HepG2 (cell line): ENCODE measurements around the gene NDOR1. TPM values are rescaled to one million over a fixed set of nuclear protein-coding genes. Genes with fewer than 3 reads are reported as not detected.

ENCODE experiments used
- ARNT ChIP-seq: fragments of 450-650 bp; IDR thresholded peaks from 2 replicates; pipeline ENCODE4 v1.6.1; 2017
- CBX5 ChIP-seq: sonication (generic); formaldehyde crosslinking; IDR thresholded peaks from 2 replicates; pipeline ENCODE4 v1.4.0; 2020; ENCODE audit warnings: missing genetic modification reagents, borderline replicate concordance
- ELF1 ChIP-seq: sonication (generic); formaldehyde crosslinking; IDR thresholded peaks from 2 replicates; pipeline ENCODE4 v1.4.0; 2020; ENCODE audit warnings: missing genetic modification reagents
- ETV5 ChIP-seq: IDR thresholded peaks from 2 replicates; pipeline ENCODE4 v1.6.1; 2018; ENCODE audit warnings: missing biosample characterization, missing genetic modification reagents, inconsistent platforms, borderline replicate concordance
- FOXO1 ChIP-seq: sonication (generic); formaldehyde crosslinking; IDR thresholded peaks from 2 replicates; pipeline ENCODE4 v1.4.0; 2020; ENCODE audit warnings: missing genetic modification reagents
- JDP2 ChIP-seq: sonication (generic); formaldehyde crosslinking; IDR thresholded peaks from 2 replicates; pipeline ENCODE4 v1.8.1; 2022; ENCODE audit warnings: missing genetic modification reagents, borderline replicate concordance
- KAT2B ChIP-seq: fragments of 150-350 bp; IDR thresholded peaks from 2 replicates; pipeline ENCODE4 v1.6.1; 2014; ENCODE audit warnings: low read depth, low read length, borderline replicate concordance
- MEF2D ChIP-seq: sonication (generic); formaldehyde crosslinking; IDR thresholded peaks from 2 replicates; pipeline ENCODE4 v1.5.1; 2020; ENCODE audit warnings: mild to moderate bottlenecking, missing genetic modification reagents
- NCOA1 ChIP-seq: sonication (generic); formaldehyde crosslinking; IDR thresholded peaks from 2 replicates; pipeline ENCODE4 v1.9.0; 2021; ENCODE audit warnings: missing genetic modification reagents
- NFKB2 ChIP-seq: sonication (generic); formaldehyde crosslinking; IDR thresholded peaks from 2 replicates; pipeline ENCODE4 v1.4.0; 2020; ENCODE audit warnings: missing genetic modification reagents, borderline replicate concordance
- PBX3 ChIP-seq: sonication (generic); formaldehyde crosslinking; IDR thresholded peaks from 2 replicates; pipeline ENCODE4 v1.8.1; 2023; ENCODE audit warnings: missing genetic modification reagents, inconsistent platforms, borderline replicate concordance
- PLRG1 ChIP-seq: fragments of 450-650 bp; conservative IDR thresholded peaks from 2 replicates; pipeline ENCODE4 v1.6.1; 2016
- PTBP1 ChIP-seq: fragments of 200-400 bp; formaldehyde crosslinking; IDR thresholded peaks from 2 replicates; pipeline ENCODE4 v1.6.1; 2018; ENCODE audit warnings: low read length, low read depth; ENCODE audit not compliant: poor library complexity, severe bottlenecking
- SMARCC2 ChIP-seq: fragments of 450-650 bp; IDR thresholded peaks from 2 replicates; pipeline ENCODE4 v1.6.1; 2017; ENCODE audit warnings: antibody characterized with exemption, mild to moderate bottlenecking
- SRSF1 ChIP-seq: fragments of 200-400 bp; formaldehyde crosslinking; optimal IDR thresholded peaks from 2 replicates; pipeline ENCODE3; 2017; ENCODE audit warnings: mild to moderate bottlenecking, low read depth, low read length, moderate library complexity
- THAP11 ChIP-seq: IDR thresholded peaks from 2 replicates; pipeline ENCODE4 v1.6.1; 2016; ENCODE audit warnings: missing biosample characterization, missing genetic modification reagents
- ZBTB33 ChIP-seq: sonication (generic); formaldehyde crosslinking; IDR thresholded peaks from 2 replicates; pipeline ENCODE4 v1.4.0; 2020; ENCODE audit warnings: missing genetic modification reagents
- ZBTB38 ChIP-seq: sonication (generic); formaldehyde crosslinking; IDR thresholded peaks from 2 replicates; pipeline ENCODE4 v1.5.1; 2020; ENCODE audit warnings: mild to moderate bottlenecking, missing genetic modification reagents
- ZNF274 ChIP-seq: sonication (generic); formaldehyde crosslinking; IDR thresholded peaks from 2 replicates; pipeline ENCODE4 v1.5.1; 2020; ENCODE audit warnings: mild to moderate bottlenecking, missing genetic modification reagents
- ZNF292 ChIP-seq: sonication (generic); formaldehyde crosslinking; IDR thresholded peaks from 2 replicates; pipeline ENCODE4 v1.8.1; 2022; ENCODE audit warnings: mild to moderate bottlenecking, low read depth, missing genetic modification reagents, borderline replicate concordance
- ZNF367 ChIP-seq: sonication (generic); formaldehyde crosslinking; IDR thresholded peaks from 2 replicates; pipeline ENCODE4 v1.4.0; 2020; ENCODE audit warnings: missing genetic modification reagents, borderline replicate concordance
- ZNF737 ChIP-seq: sonication (generic); formaldehyde crosslinking; IDR thresholded peaks from 2 replicates; pipeline ENCODE4 v1.5.0; 2020; ENCODE audit warnings: missing genetic modification reagents, mild to moderate bottlenecking, borderline replicate concordance
- ZNF772 ChIP-seq: sonication (generic); formaldehyde crosslinking; IDR thresholded peaks from 2 replicates; pipeline ENCODE4 v1.5.0; 2020; ENCODE audit warnings: mild to moderate bottlenecking, missing genetic modification reagents
- polyA plus RNA-seq, 8 experiments: library from polyadenylated mRNA; depleted of rRNA in 3 of 8; stranded (reverse) in 7 of 8; unstranded in 1 of 8; fragments of >200 nt; fragmentation: Illumina TruSeq in 4 of 8; extraction: Trizol in 4 of 8; gene quantifications; 2 replicates each; pipeline versions ENCODE4 v1.2.1 to v1.2.3, GENCODE V29; 2011 to 2016; ENCODE audit warnings: low read depth in 4 of 8, missing spikeins in 1 of 8, mixed read lengths in 1 of 8; ENCODE audit not compliant: insufficient read depth in 1 of 8
- total RNA-seq, 5 experiments: library from RNA; depleted of rRNA; stranded (reverse); fragments of >200 nt; fragmentation: Illumina TruSeq; extraction: Trizol; gene quantifications; 2 replicates each; pipeline ENCODE4 v1.2.3, GENCODE V29; 2016; ENCODE audit warnings: low read depth in 1 of 5
- TF ChIP-seq, protein P1 (sequence below): IDR thresholded peaks from 2 replicates; pipeline ENCODE4 v1.4.0; 2020; ENCODE audit warnings: mild to moderate bottlenecking, missing genetic modification reagents

Gene NDOR1
- total and polyA plus RNA-seq, 2 of the 13 experiments (the other 11 are each of a cell fraction or from before 2014, with no cell fraction given) = 3.6 to 8.7 TPM

DNA sequence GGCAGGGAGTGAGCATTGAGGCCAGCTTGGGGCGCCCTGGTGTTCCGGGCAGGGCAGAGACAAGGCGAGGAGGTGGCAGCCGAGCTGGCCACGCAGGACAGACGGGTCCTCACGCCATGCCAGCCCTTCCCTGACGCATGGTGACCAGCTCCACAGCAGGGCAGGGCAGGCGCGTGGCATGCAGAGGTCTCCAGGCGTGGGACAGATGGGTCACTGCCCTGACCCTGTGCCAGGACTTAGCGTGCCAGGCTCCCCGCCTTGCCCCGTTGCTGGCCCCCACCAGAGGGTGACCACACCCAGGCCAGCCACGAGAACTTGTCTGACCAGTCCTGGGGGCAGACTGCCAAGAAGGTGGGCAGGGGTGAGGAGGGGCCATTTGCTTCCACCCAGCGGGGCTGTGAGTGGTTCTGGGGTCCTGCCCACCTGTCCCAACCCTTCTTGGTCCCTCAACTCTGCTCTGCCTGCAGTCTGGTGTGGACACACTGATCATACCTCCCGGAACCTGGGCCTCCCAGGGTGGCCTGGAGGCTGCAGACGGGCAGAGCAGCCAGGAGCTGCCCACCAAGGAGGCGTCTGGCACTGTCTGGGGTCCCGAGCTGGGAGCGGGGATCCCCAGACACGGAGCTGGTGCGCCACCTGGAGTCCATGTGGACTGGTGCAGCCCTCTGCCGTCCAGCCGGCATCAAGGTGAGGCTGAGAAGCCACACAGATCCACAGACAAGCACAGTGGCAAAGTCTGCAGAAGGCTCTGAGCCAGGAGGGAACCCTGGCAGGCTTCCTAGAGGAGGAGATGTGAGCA lies 21.8 kb downstream of the NDOR1 start, which contains the start of gene RNF224 (continued):
- no peak for TF ChIP-seq ZNF367 (CRISPR knock-in tag)
- no peak for TF ChIP-seq PLRG1
- no peak for TF ChIP-seq ZNF292 (CRISPR knock-in tag)
- TF ChIP-seq ETV5 = peak; percentile 2; the same call in 1 of the 2 replicates
- no peak for TF ChIP-seq JDP2
- TF ChIP-seq ZNF772 (CRISPR knock-in tag) = peak; percentile 10; the same call in 1 of the 2 replicates
- TF ChIP-seq THAP11 = peak; percentile 43; the same call in 1 of the 2 replicates
- no peak for TF ChIP-seq ZNF737 (CRISPR knock-in tag)
- 0 out of 2 replicates have a peak, but pooled peaks have one; percentile 28 for TF ChIP-seq ELF1 (CRISPR knock-in tag)
- TF ChIP-seq FOXO1 (CRISPR knock-in tag) = peak; percentile 29; the same call in 1 of the 2 replicates
- TF ChIP-seq PTBP1 = no peak
- peak; percentile 4; the same call in 1 of the 2 replicates for TF ChIP-seq NFKB2 (CRISPR knock-in tag)
- TF ChIP-seq CBX5 (CRISPR knock-in tag) = peak; percentile 48; the same call in 1 of the 2 replicates
- TF ChIP-seq SRSF1 = no peak
- TF ChIP-seq ZNF274 = 0 out of 2 replicates have a peak, but pooled peaks have one; percentile 27
- TF ChIP-seq ZBTB33 (CRISPR knock-in tag) = 0 out of 2 replicates have a peak, but pooled peaks have one; percentile 6
- TF ChIP-seq MEF2D (CRISPR knock-in tag) = 0 out of 2 replicates have a peak, but pooled peaks have one; percentile 28
- no peak for TF ChIP-seq ARNT
- TF ChIP-seq KAT2B = no peak
- TF ChIP-seq, protein P1, sequence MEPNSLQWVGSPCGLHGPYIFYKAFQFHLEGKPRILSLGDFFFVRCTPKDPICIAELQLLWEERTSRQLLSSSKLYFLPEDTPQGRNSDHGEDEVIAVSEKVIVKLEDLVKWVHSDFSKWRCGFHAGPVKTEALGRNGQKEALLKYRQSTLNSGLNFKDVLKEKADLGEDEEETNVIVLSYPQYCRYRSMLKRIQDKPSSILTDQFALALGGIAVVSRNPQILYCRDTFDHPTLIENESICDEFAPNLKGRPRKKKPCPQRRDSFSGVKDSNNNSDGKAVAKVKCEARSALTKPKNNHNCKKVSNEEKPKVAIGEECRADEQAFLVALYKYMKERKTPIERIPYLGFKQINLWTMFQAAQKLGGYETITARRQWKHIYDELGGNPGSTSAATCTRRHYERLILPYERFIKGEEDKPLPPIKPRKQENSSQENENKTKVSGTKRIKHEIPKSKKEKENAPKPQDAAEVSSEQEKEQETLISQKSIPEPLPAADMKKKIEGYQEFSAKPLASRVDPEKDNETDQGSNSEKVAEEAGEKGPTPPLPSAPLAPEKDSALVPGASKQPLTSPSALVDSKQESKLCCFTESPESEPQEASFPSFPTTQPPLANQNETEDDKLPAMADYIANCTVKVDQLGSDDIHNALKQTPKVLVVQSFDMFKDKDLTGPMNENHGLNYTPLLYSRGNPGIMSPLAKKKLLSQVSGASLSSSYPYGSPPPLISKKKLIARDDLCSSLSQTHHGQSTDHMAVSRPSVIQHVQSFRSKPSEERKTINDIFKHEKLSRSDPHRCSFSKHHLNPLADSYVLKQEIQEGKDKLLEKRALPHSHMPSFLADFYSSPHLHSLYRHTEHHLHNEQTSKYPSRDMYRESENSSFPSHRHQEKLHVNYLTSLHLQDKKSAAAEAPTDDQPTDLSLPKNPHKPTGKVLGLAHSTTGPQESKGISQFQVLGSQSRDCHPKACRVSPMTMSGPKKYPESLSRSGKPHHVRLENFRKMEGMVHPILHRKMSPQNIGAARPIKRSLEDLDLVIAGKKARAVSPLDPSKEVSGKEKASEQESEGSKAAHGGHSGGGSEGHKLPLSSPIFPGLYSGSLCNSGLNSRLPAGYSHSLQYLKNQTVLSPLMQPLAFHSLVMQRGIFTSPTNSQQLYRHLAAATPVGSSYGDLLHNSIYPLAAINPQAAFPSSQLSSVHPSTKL (CRISPR knock-in tag) = no peak
- TF ChIP-seq PBX3 = no peak
- TF ChIP-seq ZBTB38 = 0 out of 2 replicates have a peak, but pooled peaks have one; percentile 17
- no peak for TF ChIP-seq SMARCC2
- peak; percentile 90 for TF ChIP-seq NCOA1 (CRISPR knock-in tag)
